ENCODE data around the gene LRRC4C. TPM values are rescaled to one million over a fixed set of nuclear protein-coding genes. Genes with fewer than 3 reads are reported as not detected.

Gene LRRC4C
- total and polyA plus RNA-seq, 2 donors (not counting 3 experiments of a cell fraction or from before 2014, with no cell fraction given): not detected

GRCh38 chr11:40100162-40100553 lies 1359.3 kb downstream of the LRRC4C start:
- Histone ChIP-seq H3K27me3 (ENCODE audit: control insufficient read depth in 2 of 2, insufficient read depth in 2 of 2, low read length in 2 of 2) (no peaks in the 10 kb centered on the region), H3K9me1 (replicated peaks; ENCODE audit: control insufficient read depth, extremely low read depth, insufficient read depth, low read length) (no peaks in the 10 kb centered on the region), H3K9ac (replicated peaks; ENCODE audit: extremely low read depth, insufficient read depth, low read length) (no peak overlapping the region), H2AFZ (ENCODE audit: low read depth, low read length) (no peak overlapping the region), H3K79me2 (ENCODE audit: control insufficient read depth, insufficient read depth, low read length) (no peaks in the 10 kb centered on the region), H4K20me1 (replicated peaks; ENCODE audit: control insufficient read depth, extremely low read depth, insufficient read depth, low read length) (no peaks in the 10 kb centered on the region), H3K27ac (ENCODE audit: insufficient read depth, low read depth, low read length) (no peak overlapping the region), H3K4me1 (ENCODE audit: control insufficient read depth, extremely low read depth, insufficient read depth, low read length) (no peaks in the 10 kb centered on the region), H3K36me3 (ENCODE audit: control insufficient read depth in 2 of 2, extremely low read depth in 1 of 2, insufficient read depth in 2 of 2, low read length in 2 of 2) (no peaks in the 10 kb centered on the region), H3K9me3 (replicated peaks; ENCODE audit: control insufficient read depth, insufficient read depth, low read length) (peaks cover 2% of the 10 kb centered on the region), H3K4me2 (ENCODE audit: insufficient read depth, low read length) (no peak overlapping the region), H3K4me3 (replicated peaks in 1 of 3; ENCODE audit: insufficient read depth in 1 of 3, low read depth in 1 of 3, low read length in 3 of 3) (no peak overlapping the region)
- no peak for DNase-seq (ENCODE audit: low read depth, low spot score)
- FAIRE-seq: no peak
- ChIA-PET CTCF (no interaction called here), POLR2A (no interaction called here)
- TF ChIP-seq, protein P1, sequence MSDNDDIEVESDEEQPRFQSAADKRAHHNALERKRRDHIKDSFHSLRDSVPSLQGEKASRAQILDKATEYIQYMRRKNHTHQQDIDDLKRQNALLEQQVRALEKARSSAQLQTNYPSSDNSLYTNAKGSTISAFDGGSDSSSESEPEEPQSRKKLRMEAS (IDR thresholded peaks at IDR 0.05; ENCODE audit: insufficient read depth, insufficient read length): no peak
- TF ChIP-seq FOS (IDR thresholded peaks at IDR 0.05; ENCODE audit: borderline replicate concordance, insufficient read depth, low read length) (no peak), GATA2 (IDR thresholded peaks at IDR 0.05; ENCODE audit: insufficient read depth, insufficient read length, low read depth, low read length) (no peak), POLR2A (IDR thresholded peaks at IDR 0.05; ENCODE audit: low read depth, low read length) (no peak), EZH2 (IDR thresholded peaks at IDR 0.05; ENCODE audit: borderline replicate concordance, low read depth, low read length, severe bottlenecking) (no peak)
- dilution Hi-C loops (cut with MboI; ENCODE audit: extremely low pct_ligation_motif_present, low sequenced_read_pairs) (no loop called here), intact Hi-C loops (cut with micrococcal nuclease) (no loop called here)
- no TSS peak for BruUV-seq (replicated peaks)

DNA sequence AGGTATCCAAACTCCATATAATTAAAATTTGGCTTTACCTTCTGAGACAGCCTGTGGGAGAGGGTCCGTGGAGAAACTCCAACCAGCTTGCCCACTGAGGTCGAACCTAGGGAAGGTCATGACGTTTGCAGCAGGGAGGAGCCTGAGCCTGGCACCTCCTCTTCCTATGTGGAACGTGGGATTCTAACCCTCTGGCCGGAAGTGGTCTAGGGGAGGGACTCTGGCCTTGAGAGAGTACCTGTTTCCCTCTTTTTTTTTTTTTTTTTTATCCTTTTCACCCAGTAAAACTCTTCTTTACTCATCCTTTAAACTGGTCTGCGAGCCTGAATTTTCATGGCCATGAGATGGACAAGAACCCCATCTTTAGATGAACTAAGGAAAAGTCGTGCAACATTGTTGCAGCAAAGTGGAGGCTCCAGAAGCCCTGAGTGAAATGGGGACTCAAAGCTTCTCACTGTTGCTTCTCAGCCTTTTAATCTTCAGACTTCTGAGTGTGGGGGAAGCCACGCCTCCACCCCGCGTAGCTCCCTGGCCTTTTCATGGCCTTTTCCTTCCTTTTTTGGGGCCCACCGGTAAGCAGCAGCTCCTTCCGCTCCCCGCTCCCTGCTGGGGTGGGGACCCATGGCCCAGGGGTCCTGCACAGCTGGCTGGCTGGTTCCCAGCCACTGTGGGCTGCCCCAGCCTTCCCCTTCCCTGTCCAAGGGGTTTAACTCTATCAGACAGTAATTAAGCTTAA lies 1359.9 kb downstream of the LRRC4C start:
- no peaks in the 10 kb centered on the region for H3K4me1 ChIP-seq (ENCODE audit: control insufficient read depth, extremely low read depth, insufficient read depth, low read length)
- ChIA-PET CTCF (no interaction called here), POLR2A (no interaction called here)
- dilution Hi-C loops (cut with MboI; ENCODE audit: extremely low pct_ligation_motif_present, low sequenced_read_pairs) (no loop called here), intact Hi-C loops (cut with micrococcal nuclease) (no loop called here)
- H4K20me1 ChIP-seq (replicated peaks; ENCODE audit: control insufficient read depth, extremely low read depth, insufficient read depth, low read length): no peaks in the 10 kb centered on the region
- no peak overlapping the region for H3K9ac ChIP-seq (replicated peaks; ENCODE audit: extremely low read depth, insufficient read depth, low read length)
- peaks cover 2% of the 10 kb centered on the region for H3K9me3 ChIP-seq (replicated peaks; ENCODE audit: control insufficient read depth, insufficient read depth, low read length)
- no peak overlapping the region for H3K27ac ChIP-seq (ENCODE audit: insufficient read depth, low read depth, low read length)
- H3K9me1 ChIP-seq (replicated peaks; ENCODE audit: control insufficient read depth, extremely low read depth, insufficient read depth, low read length): no peaks in the 10 kb centered on the region
- DNase-seq (ENCODE audit: low read depth, low spot score): no peak
- H3K79me2 ChIP-seq (ENCODE audit: control insufficient read depth, insufficient read depth, low read length): no peaks in the 10 kb centered on the region
- TF ChIP-seq, protein P2, sequence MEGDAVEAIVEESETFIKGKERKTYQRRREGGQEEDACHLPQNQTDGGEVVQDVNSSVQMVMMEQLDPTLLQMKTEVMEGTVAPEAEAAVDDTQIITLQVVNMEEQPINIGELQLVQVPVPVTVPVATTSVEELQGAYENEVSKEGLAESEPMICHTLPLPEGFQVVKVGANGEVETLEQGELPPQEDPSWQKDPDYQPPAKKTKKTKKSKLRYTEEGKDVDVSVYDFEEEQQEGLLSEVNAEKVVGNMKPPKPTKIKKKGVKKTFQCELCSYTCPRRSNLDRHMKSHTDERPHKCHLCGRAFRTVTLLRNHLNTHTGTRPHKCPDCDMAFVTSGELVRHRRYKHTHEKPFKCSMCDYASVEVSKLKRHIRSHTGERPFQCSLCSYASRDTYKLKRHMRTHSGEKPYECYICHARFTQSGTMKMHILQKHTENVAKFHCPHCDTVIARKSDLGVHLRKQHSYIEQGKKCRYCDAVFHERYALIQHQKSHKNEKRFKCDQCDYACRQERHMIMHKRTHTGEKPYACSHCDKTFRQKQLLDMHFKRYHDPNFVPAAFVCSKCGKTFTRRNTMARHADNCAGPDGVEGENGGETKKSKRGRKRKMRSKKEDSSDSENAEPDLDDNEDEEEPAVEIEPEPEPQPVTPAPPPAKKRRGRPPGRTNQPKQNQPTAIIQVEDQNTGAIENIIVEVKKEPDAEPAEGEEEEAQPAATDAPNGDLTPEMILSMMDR (IDR thresholded peaks at IDR 0.05; ENCODE audit: extremely low read depth in 1 of 2, insufficient read depth in 1 of 2, low read depth in 1 of 2, low read length in 2 of 2): no peak
- no peak for TF ChIP-seq POLR2AphosphoS5 (IDR thresholded peaks at IDR 0.05; ENCODE audit: insufficient read depth, low read depth, low read length)
- no peak for TF ChIP-seq GATA2 (IDR thresholded peaks at IDR 0.05; ENCODE audit: insufficient read depth, insufficient read length, low read depth, low read length)
- TF ChIP-seq EZH2 (IDR thresholded peaks at IDR 0.05; ENCODE audit: borderline replicate concordance, low read depth, low read length, severe bottlenecking): no peak
- TF ChIP-seq, protein P1 (IDR thresholded peaks at IDR 0.05; ENCODE audit: insufficient read depth, insufficient read length): no peak
- no peak for TF ChIP-seq JUN (IDR thresholded peaks at IDR 0.05; ENCODE audit: borderline replicate concordance, insufficient read depth, insufficient read length, low read depth)
- TF ChIP-seq MYC (IDR thresholded peaks at IDR 0.05; ENCODE audit: low read depth, low read length): no peak
- no peak for TF ChIP-seq POLR2A (IDR thresholded peaks at IDR 0.05; ENCODE audit: low read depth, low read length)
- TF ChIP-seq FOS (IDR thresholded peaks at IDR 0.05; ENCODE audit: borderline replicate concordance, insufficient read depth, low read length): no peak
- FAIRE-seq: no peak
- no peaks in the 10 kb centered on the region for H3K27me3 ChIP-seq (ENCODE audit: control insufficient read depth in 2 of 2, insufficient read depth in 2 of 2, low read length in 2 of 2)
- no peak overlapping the region for H3K4me2 ChIP-seq (ENCODE audit: insufficient read depth, low read length)
- H3K4me3 ChIP-seq (replicated peaks in 1 of 3; ENCODE audit: insufficient read depth in 1 of 3, low read depth in 1 of 3, low read length in 3 of 3): no peak overlapping the region
- BruUV-seq (replicated peaks): no TSS peak
- H3K36me3 ChIP-seq (ENCODE audit: control insufficient read depth in 2 of 2, extremely low read depth in 1 of 2, insufficient read depth in 2 of 2, low read length in 2 of 2): no peaks in the 10 kb centered on the region
- H2AFZ ChIP-seq (ENCODE audit: low read depth, low read length): no peak overlapping the region

All from endothelial cell of umbilical vein (primary cell).